Mesothelial cell of epicardium (in vitro differentiated cells): ENCODE data around the gene TMEM45A. TPM values are rescaled to one million over a fixed set of nuclear protein-coding genes. Genes with fewer than 3 reads are reported as not detected.

ENCODE experiments used
- DNase-seq, 2 experiments: peaks; one replicate each; pipeline ENCODE4 v3.0.0; 2021; ENCODE audit warnings: low spot score in 2 of 2; ENCODE audit not compliant: unreplicated experiment in 2 of 2
- H3K27ac Mint-ChIP-seq: 2 replicates; pipeline ENCODE4 v1.8.0; 2021; ENCODE audit warnings: mixed read lengths
- H3K27me3 Mint-ChIP-seq: 2 replicates; pipeline ENCODE4 v1.8.0; 2021; ENCODE audit warnings: low read depth, mixed read lengths
- H3K36me3 Mint-ChIP-seq: 2 replicates; pipeline ENCODE4 v1.8.0; 2021; ENCODE audit warnings: mixed read lengths
- H3K4me1 Mint-ChIP-seq: 2 replicates; pipeline ENCODE4 v1.8.0; 2021; ENCODE audit warnings: mixed read lengths
- H3K4me3 Mint-ChIP-seq: 2 replicates; pipeline ENCODE4 v1.8.0; 2021; ENCODE audit warnings: mild to moderate bottlenecking, moderate library complexity, mixed read lengths
- H3K9me3 Mint-ChIP-seq: 2 replicates; pipeline ENCODE4 v1.8.0; 2021; ENCODE audit warnings: mixed read lengths
- total RNA-seq: library from RNA; stranded (reverse); gene quantifications from 3 replicates; pipeline ENCODE4 v1.2.1, GENCODE V29; 2021
- TF ChIP-seq, protein P1 (sequence below): fragments of 200-600 bp; sonication (generic); IDR thresholded peaks from one replicate; pipeline ENCODE4 v1.5.0; 2021; ENCODE audit warnings: antibody characterized with exemption; ENCODE audit not compliant: unreplicated experiment

Gene TMEM45A
- total RNA-seq, 1 donor from 2014 or later, result 25.7 TPM

DNA sequence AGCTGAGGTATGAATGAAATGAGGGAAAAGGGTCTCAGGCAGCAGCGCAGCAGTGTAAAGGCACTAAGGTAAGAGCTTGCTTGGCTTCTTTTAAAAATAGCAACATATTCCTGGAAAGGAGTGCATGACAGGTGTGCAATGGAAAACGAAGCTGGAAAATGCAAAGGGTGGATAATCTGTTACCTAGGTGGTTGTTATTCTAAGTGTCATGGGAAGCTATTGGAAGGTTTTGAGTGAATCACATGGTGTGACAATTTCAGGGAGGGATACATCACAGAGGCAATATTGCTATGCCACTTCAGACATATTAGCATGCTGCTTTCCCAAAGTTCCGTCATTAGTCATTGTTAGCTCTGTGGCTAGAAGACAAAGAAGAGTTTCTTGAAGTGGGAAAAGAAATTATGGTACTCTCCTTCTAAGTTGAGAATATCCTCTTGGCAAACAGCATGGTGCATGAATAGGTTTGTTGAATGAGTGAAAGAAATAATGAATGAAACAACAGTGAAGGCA, 28.7 kb upstream of the TMEM45A start:
- Mint-ChIP-seq H3K27me3 (peaks cover 8% of the 10 kb centered on the region), H3K27ac (no peak overlapping the region), H3K4me3 (no peak overlapping the region), H3K4me1 (no peaks in the 10 kb centered on the region), H3K36me3 (no peaks in the 10 kb centered on the region), H3K9me3 (peaks cover 2% of the 10 kb centered on the region)
- DNase-seq, result no peak
- TF ChIP-seq, protein P1, sequence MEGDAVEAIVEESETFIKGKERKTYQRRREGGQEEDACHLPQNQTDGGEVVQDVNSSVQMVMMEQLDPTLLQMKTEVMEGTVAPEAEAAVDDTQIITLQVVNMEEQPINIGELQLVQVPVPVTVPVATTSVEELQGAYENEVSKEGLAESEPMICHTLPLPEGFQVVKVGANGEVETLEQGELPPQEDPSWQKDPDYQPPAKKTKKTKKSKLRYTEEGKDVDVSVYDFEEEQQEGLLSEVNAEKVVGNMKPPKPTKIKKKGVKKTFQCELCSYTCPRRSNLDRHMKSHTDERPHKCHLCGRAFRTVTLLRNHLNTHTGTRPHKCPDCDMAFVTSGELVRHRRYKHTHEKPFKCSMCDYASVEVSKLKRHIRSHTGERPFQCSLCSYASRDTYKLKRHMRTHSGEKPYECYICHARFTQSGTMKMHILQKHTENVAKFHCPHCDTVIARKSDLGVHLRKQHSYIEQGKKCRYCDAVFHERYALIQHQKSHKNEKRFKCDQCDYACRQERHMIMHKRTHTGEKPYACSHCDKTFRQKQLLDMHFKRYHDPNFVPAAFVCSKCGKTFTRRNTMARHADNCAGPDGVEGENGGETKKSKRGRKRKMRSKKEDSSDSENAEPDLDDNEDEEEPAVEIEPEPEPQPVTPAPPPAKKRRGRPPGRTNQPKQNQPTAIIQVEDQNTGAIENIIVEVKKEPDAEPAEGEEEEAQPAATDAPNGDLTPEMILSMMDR, result no peak

DNA sequence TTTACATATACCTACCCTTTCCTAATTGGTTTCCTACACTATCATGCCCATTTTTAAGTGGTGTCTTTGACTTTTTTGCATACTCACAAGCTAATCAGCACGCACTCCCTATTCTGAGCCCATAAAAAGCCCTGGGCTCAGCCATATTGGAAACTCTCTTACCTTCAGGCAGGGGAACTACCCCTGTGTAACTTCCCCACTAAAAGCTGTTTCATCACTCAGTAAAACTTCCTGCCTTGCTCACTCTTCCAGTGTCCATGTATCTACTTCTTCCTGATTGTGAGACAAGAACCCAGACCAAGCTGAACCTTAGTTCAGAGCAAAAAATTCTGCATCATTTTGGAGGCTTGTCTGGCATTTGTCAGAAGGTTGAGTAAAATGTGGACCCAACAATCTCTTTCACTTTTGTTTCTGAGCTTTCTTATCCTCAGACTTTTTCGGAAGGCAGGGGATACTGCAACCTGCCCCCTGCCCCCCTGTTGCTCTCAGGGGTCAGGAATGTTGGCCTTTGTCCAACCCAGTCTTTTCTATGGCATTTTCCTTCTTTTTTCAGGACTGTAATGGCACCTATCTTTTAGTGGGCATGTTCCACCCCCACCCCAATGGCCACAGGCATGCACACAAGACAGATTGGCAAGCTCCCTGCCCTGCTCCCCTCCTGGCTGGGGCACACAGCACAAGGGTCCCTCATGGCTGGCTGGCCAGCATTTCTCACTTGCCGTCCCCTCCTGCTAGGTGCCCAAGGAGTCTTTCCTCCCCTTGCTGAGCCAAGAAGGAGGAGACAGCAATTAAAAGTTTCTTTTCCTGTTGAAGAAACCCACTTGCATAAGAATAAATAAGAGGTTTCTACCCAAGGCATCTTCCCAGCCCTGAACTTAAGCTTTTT, 26.3 kb upstream of the TMEM45A start:
- Mint-ChIP-seq H3K4me1 (no peaks in the 10 kb centered on the region), H3K36me3 (peaks cover 6% of the 10 kb centered on the region), H3K27ac (no peak overlapping the region), H3K9me3 (peaks cover 23% of the 10 kb centered on the region), H3K27me3 (peaks cover 5% of the 10 kb centered on the region), H3K4me3 (no peak overlapping the region)
- no peak for DNase-seq
- TF ChIP-seq, protein P1, result no peak

DNA sequence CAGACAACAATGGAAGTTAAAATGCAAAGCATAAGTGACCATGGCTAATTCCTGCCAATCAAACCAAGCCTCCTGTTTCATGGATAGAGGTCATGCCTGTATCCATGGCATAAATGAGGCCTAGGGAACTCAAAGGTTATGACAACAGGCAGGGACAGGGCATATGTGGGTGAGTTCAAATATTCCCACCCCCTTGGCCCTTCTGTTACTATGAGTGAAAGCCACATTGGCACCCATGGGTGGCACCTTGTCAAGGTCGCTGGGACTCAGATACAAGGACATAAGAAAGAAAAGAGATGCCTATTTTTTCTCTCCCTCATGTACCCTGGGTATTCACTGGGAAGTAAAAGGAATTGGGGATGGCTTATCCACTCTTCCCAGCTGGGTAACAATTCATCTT, 25.3 kb upstream of the TMEM45A start:
- H3K9me3 Mint-ChIP-seq, result peaks cover 29% of the 10 kb centered on the region
- no peak for DNase-seq
- no peaks in the 10 kb centered on the region for H3K4me1 Mint-ChIP-seq
- peaks cover 6% of the 10 kb centered on the region for H3K36me3 Mint-ChIP-seq
- no peak overlapping the region for H3K4me3 Mint-ChIP-seq
- H3K27me3 Mint-ChIP-seq, result no peaks in the 10 kb centered on the region
- no peak overlapping the region for H3K27ac Mint-ChIP-seq
- TF ChIP-seq, protein P1, result no peak

DNA sequence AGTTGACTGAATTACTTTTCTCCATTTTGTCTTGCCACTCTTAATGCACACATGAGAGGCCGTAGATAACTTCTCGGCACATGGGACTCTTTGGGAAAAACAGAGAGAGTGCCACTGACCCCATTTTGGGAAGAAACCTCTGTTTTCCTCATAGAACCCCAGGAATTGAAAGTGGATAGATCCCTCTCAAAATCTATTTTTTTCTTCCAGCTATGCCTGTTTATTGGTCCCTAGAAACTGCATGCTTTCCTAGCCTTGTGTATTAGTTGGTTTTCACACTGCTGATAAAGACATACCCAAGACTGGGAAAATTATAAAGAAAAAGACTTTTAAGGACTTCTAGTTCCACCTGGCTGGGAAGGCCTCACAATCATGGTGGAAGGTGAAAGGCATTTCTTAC, 23.7 kb upstream of the TMEM45A start:
- Mint-ChIP-seq H3K4me3 (no peak overlapping the region), H3K27ac (no peak overlapping the region), H3K9me3 (peaks cover 29% of the 10 kb centered on the region), H3K4me1 (no peaks in the 10 kb centered on the region), H3K27me3 (no peaks in the 10 kb centered on the region), H3K36me3 (peaks cover 6% of the 10 kb centered on the region)
- no peak for DNase-seq
- TF ChIP-seq, protein P1, result no peak

DNA sequence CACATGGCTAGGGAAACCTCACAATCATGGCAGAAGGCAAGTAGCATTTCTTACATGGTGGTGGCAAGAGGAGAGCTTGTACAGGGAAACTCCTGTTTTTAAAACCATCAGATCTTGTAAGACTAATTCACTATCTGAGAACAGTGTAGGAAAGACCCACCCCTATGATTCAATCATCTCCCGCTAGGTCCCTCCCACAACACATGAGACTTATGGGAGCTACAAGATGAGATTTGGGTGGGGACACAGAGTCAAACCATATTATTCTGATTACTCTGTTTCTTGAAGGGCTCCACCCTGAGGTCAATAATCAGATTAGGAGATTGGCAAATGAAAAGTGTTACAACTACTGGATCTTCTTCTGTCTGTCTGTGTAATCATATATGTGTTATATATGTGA, 21.5 kb upstream of the TMEM45A start:
- H3K36me3 Mint-ChIP-seq, result peaks cover 6% of the 10 kb centered on the region
- no peaks in the 10 kb centered on the region for H3K4me1 Mint-ChIP-seq
- DNase-seq, result no peak
- H3K27ac Mint-ChIP-seq, result no peak overlapping the region
- TF ChIP-seq, protein P1, result no peak
- no peaks in the 10 kb centered on the region for H3K27me3 Mint-ChIP-seq
- H3K9me3 Mint-ChIP-seq, result peaks cover 30% of the 10 kb centered on the region
- H3K4me3 Mint-ChIP-seq, result no peak overlapping the region
